ENCODE data around the gene EPM2A.

The EPM2A gene

DNA sequence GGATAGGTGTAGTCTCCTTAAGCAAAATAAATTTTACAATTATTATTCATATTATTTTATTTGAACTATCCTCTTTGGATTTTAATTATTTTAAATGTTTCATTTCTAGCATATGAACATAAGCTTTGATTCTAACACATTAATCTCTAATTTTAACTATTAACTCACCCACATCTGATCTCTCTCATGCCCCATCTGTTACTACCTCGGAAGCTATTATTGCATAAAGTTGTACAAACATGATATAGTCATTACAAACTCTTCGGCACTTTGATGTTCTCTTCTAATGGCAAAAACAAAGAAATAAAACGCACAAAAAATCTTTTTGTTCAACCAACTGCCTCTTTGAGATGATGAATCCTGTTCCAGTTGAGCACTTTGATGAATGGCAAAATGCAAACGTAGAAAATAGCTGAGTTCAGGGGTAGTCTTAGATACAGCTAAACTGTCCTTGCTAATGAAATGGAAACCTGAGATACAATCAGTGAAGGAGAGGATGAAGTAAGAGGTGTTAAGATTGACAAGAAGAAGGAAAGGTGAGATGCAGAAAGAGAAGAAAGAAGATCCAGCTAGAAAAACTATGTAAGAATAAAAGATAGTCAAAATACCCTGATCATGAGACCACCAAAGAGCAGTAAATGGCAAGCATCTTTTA is 41.1 kb downstream of the EPM2A start:
- in situ Hi-C loops (cut with HindIII; ENCODE audit: low pct_unique_long_range_greater_than_20kb, low sequenced_read_pairs): no loop called here
- no peak for DNase-seq (ENCODE audit: low read depth in 1 of 2, low spot score in 1 of 2)
- TF ChIP-seq JUND (IDR thresholded peaks at IDR 0.05; ENCODE audit: low read depth): no peak

DNA sequence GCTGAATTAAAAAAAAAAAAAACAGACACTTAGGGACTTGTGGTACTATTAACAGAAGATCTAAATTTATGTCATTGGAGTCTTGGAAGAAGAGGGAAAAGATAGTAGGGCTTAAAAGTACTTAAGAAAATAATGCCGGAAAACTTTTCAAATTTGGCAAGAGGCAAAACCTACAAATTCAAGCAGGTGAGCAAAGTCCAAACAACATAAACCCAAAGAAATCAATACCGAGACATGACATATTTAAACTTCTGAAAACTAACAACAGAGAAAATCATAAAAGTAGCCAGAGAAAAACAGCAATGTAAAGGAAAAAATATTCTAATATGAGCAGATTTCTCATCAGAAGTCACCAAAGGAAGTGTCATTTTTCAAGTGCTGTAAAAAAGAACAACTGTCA is 44.4 kb downstream of the EPM2A start:
- in situ Hi-C loops (cut with HindIII; ENCODE audit: low pct_unique_long_range_greater_than_20kb, low sequenced_read_pairs): no loop called here
- no peak for DNase-seq (ENCODE audit: low read depth in 1 of 2, low spot score in 1 of 2)
- TF ChIP-seq JUND (IDR thresholded peaks at IDR 0.05; ENCODE audit: low read depth): no peak

- DNase-seq (ENCODE audit: low read depth in 1 of 2, low spot score in 1 of 2): no peak
- no peak for TF ChIP-seq JUND (IDR thresholded peaks at IDR 0.05; ENCODE audit: low read depth)
- in situ Hi-C loops (cut with HindIII; ENCODE audit: low pct_unique_long_range_greater_than_20kb, low sequenced_read_pairs): no loop called here
Measured at GRCh38 chr6:145689529-145689928, 45.8 kb downstream of the EPM2A start.

DNA sequence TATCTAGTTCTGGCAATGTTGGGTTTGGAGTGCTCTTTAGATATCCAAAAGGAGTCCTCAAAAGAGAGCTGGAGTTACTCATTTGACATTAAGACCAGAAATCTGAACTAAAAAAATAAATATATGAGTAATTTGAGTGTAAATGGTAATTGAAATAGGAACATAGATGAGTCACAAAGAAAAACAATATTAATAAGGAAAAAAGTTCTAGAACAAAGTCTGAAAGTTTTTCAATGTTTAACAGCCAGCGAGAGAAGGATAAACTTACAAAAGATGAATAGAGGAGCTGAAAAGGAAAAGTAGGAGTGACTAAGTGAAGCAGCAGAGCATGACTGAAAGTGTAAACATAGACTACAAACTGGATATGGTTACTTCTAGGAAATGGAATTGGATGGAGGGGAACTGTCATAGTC is 46.8 kb downstream of the EPM2A start:
- DNase-seq (ENCODE audit: low read depth in 1 of 2, low spot score in 1 of 2): no peak
- no peak for TF ChIP-seq JUND (IDR thresholded peaks at IDR 0.05; ENCODE audit: low read depth)
- in situ Hi-C loops (cut with HindIII; ENCODE audit: low pct_unique_long_range_greater_than_20kb, low sequenced_read_pairs): no loop called here

GRCh38 chr6:145685932-145686331 is 49.4 kb downstream of the EPM2A start:
- in situ Hi-C loops (cut with HindIII; ENCODE audit: low pct_unique_long_range_greater_than_20kb, low sequenced_read_pairs): no loop called here
- TF ChIP-seq JUND (IDR thresholded peaks at IDR 0.05; ENCODE audit: low read depth): no peak
- no peak for DNase-seq (ENCODE audit: low read depth in 1 of 2, low spot score in 1 of 2)

GRCh38 chr6:145681965-145682364 is 53.4 kb downstream of the EPM2A start:
- in situ Hi-C loops (cut with HindIII; ENCODE audit: low pct_unique_long_range_greater_than_20kb, low sequenced_read_pairs): no loop called here

DNA sequence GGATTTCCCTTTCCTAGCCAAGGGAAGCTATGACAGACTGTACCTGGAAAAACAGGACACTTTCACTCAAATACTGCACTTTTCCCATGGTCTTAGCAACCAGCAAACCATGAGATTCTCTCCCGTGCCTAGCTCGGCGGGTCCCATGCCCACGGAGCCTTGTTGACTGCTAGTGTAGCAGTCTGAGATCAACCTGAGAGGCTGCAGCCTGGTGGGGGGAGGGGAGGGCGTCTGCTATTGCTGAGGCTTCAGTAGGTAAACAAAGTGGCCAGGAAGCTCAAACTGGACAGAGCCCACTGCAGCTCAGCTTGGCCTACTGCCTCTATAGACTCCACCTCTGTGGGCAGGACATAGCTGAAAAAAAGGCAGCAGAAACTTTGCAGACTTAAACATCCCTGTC is 61.8 kb downstream of the EPM2A start:
- in situ Hi-C loops (cut with HindIII; ENCODE audit: low pct_unique_long_range_greater_than_20kb, low sequenced_read_pairs): no loop called here
- TF ChIP-seq JUND (IDR thresholded peaks at IDR 0.05; ENCODE audit: low read depth): no peak

More at GRCh38 chr6:145681965-145682364, 53.4 kb downstream of the EPM2A start:
- no peak for TF ChIP-seq JUND (IDR thresholded peaks at IDR 0.05; ENCODE audit: low read depth)
- no peak for DNase-seq (ENCODE audit: low read depth in 1 of 2, low spot score in 1 of 2)

DNA sequence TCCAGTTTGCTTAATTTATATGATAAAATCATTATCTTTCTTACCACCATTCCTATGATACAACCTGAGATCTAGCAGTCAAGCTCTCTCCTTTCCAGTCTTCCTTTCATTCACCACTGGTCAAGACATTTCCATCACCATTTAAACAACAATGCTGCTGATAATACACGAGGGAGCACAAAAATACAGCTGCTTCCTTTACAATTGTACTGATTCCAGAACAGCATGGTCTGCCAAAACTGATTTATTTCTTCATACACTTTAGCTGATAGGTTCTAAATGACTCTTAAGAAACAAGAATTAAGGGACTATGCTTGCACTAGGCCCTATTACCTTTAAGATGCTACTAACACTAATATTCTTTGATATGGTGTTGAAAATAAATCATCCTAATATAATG is 65.0 kb downstream of the EPM2A start:
- in situ Hi-C loops (cut with HindIII; ENCODE audit: low pct_unique_long_range_greater_than_20kb, low sequenced_read_pairs): no loop called here
- DNase-seq (ENCODE audit: low read depth in 1 of 2, low spot score in 1 of 2): no peak
- TF ChIP-seq JUND (IDR thresholded peaks at IDR 0.05; ENCODE audit: low read depth): no peak

More for the DNA sequence above, 61.8 kb downstream of the EPM2A start:
- DNase-seq (ENCODE audit: low read depth in 1 of 2, low spot score in 1 of 2): no peak

DNA sequence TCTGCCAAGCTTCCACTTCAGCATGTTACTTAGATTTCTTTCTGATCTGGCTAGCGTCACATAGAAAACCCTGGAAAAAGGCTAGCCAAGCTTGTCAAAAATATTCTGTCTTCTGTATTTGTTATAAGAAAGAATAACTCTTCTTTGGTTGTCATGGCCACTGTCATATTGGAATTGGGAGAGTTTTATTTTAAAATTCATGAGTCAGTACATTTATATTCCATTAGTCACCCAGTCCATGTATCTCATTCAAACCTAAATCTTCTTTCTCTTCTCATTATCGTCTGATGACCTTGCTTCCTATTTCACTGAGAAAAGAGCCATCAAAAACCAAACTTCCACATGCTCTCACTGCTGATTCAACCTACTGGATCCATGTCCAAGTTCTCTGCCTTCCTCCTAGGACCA is 65.7 kb downstream of the EPM2A start:
- in situ Hi-C loops (cut with HindIII; ENCODE audit: low pct_unique_long_range_greater_than_20kb, low sequenced_read_pairs): no loop called here
- TF ChIP-seq JUND (IDR thresholded peaks at IDR 0.05; ENCODE audit: low read depth): no peak
- no peak for DNase-seq (ENCODE audit: low read depth in 1 of 2, low spot score in 1 of 2)

- TF ChIP-seq JUND (IDR thresholded peaks at IDR 0.05; ENCODE audit: low read depth): no peak
- in situ Hi-C loops (cut with HindIII; ENCODE audit: low pct_unique_long_range_greater_than_20kb, low sequenced_read_pairs): no loop called here
- DNase-seq (ENCODE audit: low read depth in 1 of 2, low spot score in 1 of 2): no peak
Measured at GRCh38 chr6:145668844-145669243, 66.5 kb downstream of the EPM2A start.

GRCh38 chr6:145660676-145661075 is 74.6 kb downstream of the EPM2A start:
- no peak for DNase-seq (ENCODE audit: low read depth in 1 of 2, low spot score in 1 of 2)
- TF ChIP-seq JUND (IDR thresholded peaks at IDR 0.05; ENCODE audit: low read depth): no peak
- in situ Hi-C loops (cut with HindIII; ENCODE audit: low pct_unique_long_range_greater_than_20kb, low sequenced_read_pairs): no loop called here

GRCh38 chr6:145656128-145656527 is 79.2 kb downstream of the EPM2A start:
- in situ Hi-C loops (cut with HindIII; ENCODE audit: low pct_unique_long_range_greater_than_20kb, low sequenced_read_pairs): no loop called here
- TF ChIP-seq JUND (IDR thresholded peaks at IDR 0.05; ENCODE audit: low read depth): no peak

GRCh38 chr6:145652572-145652971 is 82.7 kb downstream of the EPM2A start:
- TF ChIP-seq JUND (IDR thresholded peaks at IDR 0.05; ENCODE audit: low read depth): no peak
- DNase-seq (ENCODE audit: low read depth in 1 of 2, low spot score in 1 of 2): no peak
- in situ Hi-C loops (cut with HindIII; ENCODE audit: low pct_unique_long_range_greater_than_20kb, low sequenced_read_pairs): no loop called here

More at GRCh38 chr6:145656128-145656527, 79.2 kb downstream of the EPM2A start:
- no peak for DNase-seq (ENCODE audit: low read depth in 1 of 2, low spot score in 1 of 2)

GRCh38 chr6:145651988-145652387 is 83.3 kb downstream of the EPM2A start:
- in situ Hi-C loops (cut with HindIII; ENCODE audit: low pct_unique_long_range_greater_than_20kb, low sequenced_read_pairs): no loop called here
- TF ChIP-seq JUND (IDR thresholded peaks at IDR 0.05; ENCODE audit: low read depth): no peak
- DNase-seq (ENCODE audit: low read depth in 1 of 2, low spot score in 1 of 2): no peak
